ENCODE data around the gene PUM2.
"Not testable (repeated sequence)": the region's sequence is repeated elsewhere in the genome, so short reads cannot be mapped to it uniquely, and the experiment has no call there.

PUM2 gene

GRCh38 chr2:20378891-20379519 lies 28.4 kb upstream of the PUM2 start:
- no peaks in the 10 kb centered on the region for H3K36me3 Mint-ChIP-seq
- H3K27me3 Mint-ChIP-seq = no peaks in the 10 kb centered on the region
- no peaks in the 10 kb centered on the region for H3K4me1 Mint-ChIP-seq (ENCODE audit: low read depth)
- H3K27ac Mint-ChIP-seq = no peak overlapping the region
- no peaks in the 10 kb centered on the region for H3K9me3 Mint-ChIP-seq (ENCODE audit: low read depth)
- no peak overlapping the region for H3K4me3 Mint-ChIP-seq

GRCh38 chr2:20378341-20378740 lies 27.7 kb upstream of the PUM2 start:
- no peaks in the 10 kb centered on the region for H3K36me3 Mint-ChIP-seq
- H3K27ac Mint-ChIP-seq = no peak overlapping the region
- no peaks in the 10 kb centered on the region for H3K27me3 Mint-ChIP-seq

GRCh38 chr2:20377741-20378140 lies 27.1 kb upstream of the PUM2 start:
- H3K27me3 Mint-ChIP-seq = peaks cover 2% of the 10 kb centered on the region
- no peaks in the 10 kb centered on the region for H3K4me1 Mint-ChIP-seq (ENCODE audit: low read depth)
- H3K27ac Mint-ChIP-seq = no peak overlapping the region
- no peaks in the 10 kb centered on the region for H3K9me3 Mint-ChIP-seq (ENCODE audit: low read depth)
- H3K4me3 Mint-ChIP-seq = no peak overlapping the region
- no peaks in the 10 kb centered on the region for H3K36me3 Mint-ChIP-seq

More at GRCh38 chr2:20378341-20378740, 27.7 kb upstream of the PUM2 start:
- Mint-ChIP-seq H3K9me3 (ENCODE audit: low read depth) (no peaks in the 10 kb centered on the region), H3K4me3 (no peak overlapping the region), H3K4me1 (ENCODE audit: low read depth) (no peaks in the 10 kb centered on the region)

GRCh38 chr2:20374982-20375381 lies 24.3 kb upstream of the PUM2 start:
- H3K9me3 Mint-ChIP-seq (ENCODE audit: low read depth); H3K4me3 Mint-ChIP-seq; H3K36me3 Mint-ChIP-seq; H3K27ac Mint-ChIP-seq; H3K4me1 Mint-ChIP-seq (ENCODE audit: low read depth); H3K27me3 Mint-ChIP-seq: not testable (repeated sequence)

- Mint-ChIP-seq H3K4me3 (no peak overlapping the region), H3K9me3 (ENCODE audit: low read depth) (no peaks in the 10 kb centered on the region), H3K27me3 (peaks cover 6% of the 10 kb centered on the region), H3K36me3 (no peaks in the 10 kb centered on the region), H3K4me1 (ENCODE audit: low read depth) (no peaks in the 10 kb centered on the region), H3K27ac (no peak overlapping the region)
These were observed 22.4 kb upstream of the PUM2 start for GRCh38 chr2:20372896-20373640.

GRCh38 chr2:20371323-20372025 lies 20.8 kb upstream of the PUM2 start:
- Mint-ChIP-seq H3K4me3 (no peak overlapping the region), H3K36me3 (no peaks in the 10 kb centered on the region), H3K4me1 (ENCODE audit: low read depth) (no peaks in the 10 kb centered on the region), H3K27me3 (peaks cover 6% of the 10 kb centered on the region), H3K9me3 (ENCODE audit: low read depth) (peaks cover 5% of the 10 kb centered on the region), H3K27ac (no peak overlapping the region)

- peaks cover 5% of the 10 kb centered on the region for H3K4me1 Mint-ChIP-seq (ENCODE audit: low read depth)
- H3K27ac Mint-ChIP-seq = no peak overlapping the region
- no peak overlapping the region for H3K4me3 Mint-ChIP-seq
- peaks cover 5% of the 10 kb centered on the region for H3K9me3 Mint-ChIP-seq (ENCODE audit: low read depth)
- H3K36me3 Mint-ChIP-seq = no peaks in the 10 kb centered on the region
- H3K27me3 Mint-ChIP-seq = peaks cover 6% of the 10 kb centered on the region
These were observed 19.5 kb upstream of the PUM2 start for GRCh38 chr2:20370191-20370590.

- H3K36me3 Mint-ChIP-seq = no peaks in the 10 kb centered on the region
- H3K9me3 Mint-ChIP-seq (ENCODE audit: low read depth) = peaks cover 5% of the 10 kb centered on the region
- peaks cover 6% of the 10 kb centered on the region for H3K27me3 Mint-ChIP-seq
- H3K4me1 Mint-ChIP-seq (ENCODE audit: low read depth) = peaks cover 5% of the 10 kb centered on the region
- no peak overlapping the region for H3K4me3 Mint-ChIP-seq
- no peak overlapping the region for H3K27ac Mint-ChIP-seq
These were observed 18.7 kb upstream of the PUM2 start for GRCh38 chr2:20369366-20369765.

- no peak overlapping the region for H3K27ac Mint-ChIP-seq
- no peak overlapping the region for H3K4me3 Mint-ChIP-seq
- H3K36me3 Mint-ChIP-seq = no peaks in the 10 kb centered on the region
- H3K4me1 Mint-ChIP-seq (ENCODE audit: low read depth) = peaks cover 5% of the 10 kb centered on the region
- peaks cover 5% of the 10 kb centered on the region for H3K9me3 Mint-ChIP-seq (ENCODE audit: low read depth)
- peaks cover 6% of the 10 kb centered on the region for H3K27me3 Mint-ChIP-seq
These were observed 18.1 kb upstream of the PUM2 start for GRCh38 chr2:20368706-20369105.

- not testable (repeated sequence) for H3K9me3 Mint-ChIP-seq (ENCODE audit: low read depth); H3K4me1 Mint-ChIP-seq (ENCODE audit: low read depth); H3K27ac Mint-ChIP-seq; H3K36me3 Mint-ChIP-seq; H3K4me3 Mint-ChIP-seq; H3K27me3 Mint-ChIP-seq
These were observed 17.3 kb upstream of the PUM2 start for GRCh38 chr2:20367929-20368328.

GRCh38 chr2:20366672-20367116 lies 16.1 kb upstream of the PUM2 start:
- peaks cover 5% of the 10 kb centered on the region for H3K9me3 Mint-ChIP-seq (ENCODE audit: low read depth)
- H3K4me1 Mint-ChIP-seq (ENCODE audit: low read depth) = peaks cover 5% of the 10 kb centered on the region
- H3K27me3 Mint-ChIP-seq = peaks cover 4% of the 10 kb centered on the region
- H3K4me3 Mint-ChIP-seq = no peak overlapping the region
- H3K27ac Mint-ChIP-seq = no peak overlapping the region
- H3K36me3 Mint-ChIP-seq = no peaks in the 10 kb centered on the region

- Mint-ChIP-seq H3K27me3 (no peaks in the 10 kb centered on the region), H3K9me3 (ENCODE audit: low read depth) (peaks cover 5% of the 10 kb centered on the region), H3K27ac (no peak overlapping the region), H3K4me1 (ENCODE audit: low read depth) (peaks cover 5% of the 10 kb centered on the region), H3K36me3 (no peaks in the 10 kb centered on the region), H3K4me3 (no peak overlapping the region)
These were observed 14.7 kb upstream of the PUM2 start for GRCh38 chr2:20365249-20365817.

- Mint-ChIP-seq H3K4me1 (ENCODE audit: low read depth) (peaks cover 5% of the 10 kb centered on the region), H3K27me3 (no peaks in the 10 kb centered on the region), H3K36me3 (no peaks in the 10 kb centered on the region), H3K9me3 (ENCODE audit: low read depth) (peaks cover 5% of the 10 kb centered on the region), H3K4me3 (no peak overlapping the region), H3K27ac (no peak overlapping the region)
These were observed 12.9 kb upstream of the PUM2 start for GRCh38 chr2:20363578-20363977.

GRCh38 chr2:20362701-20363435 lies 12.2 kb upstream of the PUM2 start:
- no peak overlapping the region for H3K27ac Mint-ChIP-seq
- no peaks in the 10 kb centered on the region for H3K27me3 Mint-ChIP-seq
- H3K4me3 Mint-ChIP-seq = no peak overlapping the region
- no peaks in the 10 kb centered on the region for H3K36me3 Mint-ChIP-seq
- H3K9me3 Mint-ChIP-seq (ENCODE audit: low read depth) = peaks cover 5% of the 10 kb centered on the region
- H3K4me1 Mint-ChIP-seq (ENCODE audit: low read depth) = peaks cover 5% of the 10 kb centered on the region

Data from activated naive CD8-positive, alpha-beta T cell (primary cell).